ENCODE results near the gene RDX.
A peak's percentile ranks its signal among the peaks of the same experiment; 100 is the strongest.

RDX gene

GRCh38 chr11:110296226-110297075, at the start of gene RDX:
Gene RDX, minus strand, starts transcription at chr11:110296614. Its CDS starts 16,922 bp downstream, at chr11:110279692.
- TF ChIP-seq RAD21 (IDR thresholded peaks at IDR 0.05; ENCODE audit: low read depth) (peak; percentile 23; the same call in 1 of the 2 replicates), FOXM1 (IDR thresholded peaks at IDR 0.05; ENCODE audit: borderline replicate concordance, low read depth) (peak; percentile 83), NFIC (IDR thresholded peaks at IDR 0.05) (peak; percentile 88), YY1 (IDR thresholded peaks at IDR 0.05; ENCODE audit: low read depth) (peak; percentile 88), TCF12 (IDR thresholded peaks at IDR 0.05; ENCODE audit: low read depth) (peak; percentile 87; the same call in 1 of the 2 replicates), MAX (IDR thresholded peaks at IDR 0.05) (peak; percentile 68), EP300 (IDR thresholded peaks at IDR 0.05; ENCODE audit: borderline replicate concordance) (peak; percentile 80), REST (IDR thresholded peaks at IDR 0.05; ENCODE audit: low read depth) (peak; percentile 46; the same call in 1 of the 2 replicates), TEAD4 (IDR thresholded peaks at IDR 0.05) (peak; percentile 90), TAF1 (IDR thresholded peaks at IDR 0.05; ENCODE audit: low read depth) (peak; percentile 62), ZBTB7A (IDR thresholded peaks at IDR 0.05; ENCODE audit: low read depth) (peak; percentile 97), USF1 (IDR thresholded peaks at IDR 0.05) (peak; percentile 2; the same call in 1 of the 2 replicates), EGR1 (IDR thresholded peaks at IDR 0.05) (peak; percentile 72), CREB1 (IDR thresholded peaks at IDR 0.05; ENCODE audit: low read depth) (no peak), CEBPB (IDR thresholded peaks at IDR 0.05) (0 out of 2 replicates have a peak, but pooled peaks have one; percentile 2)

- no peak for TF ChIP-seq EGR1 (IDR thresholded peaks at IDR 0.05)
- TF ChIP-seq REST (IDR thresholded peaks at IDR 0.05; ENCODE audit: low read depth), result no peak
- no peak for TF ChIP-seq TCF12 (IDR thresholded peaks at IDR 0.05; ENCODE audit: low read depth)
- no peak for TF ChIP-seq NFIC (IDR thresholded peaks at IDR 0.05)
- no peak for TF ChIP-seq ZBTB7A (IDR thresholded peaks at IDR 0.05; ENCODE audit: low read depth)
- TF ChIP-seq CEBPB (IDR thresholded peaks at IDR 0.05), result no peak
- TF ChIP-seq USF1 (IDR thresholded peaks at IDR 0.05), result no peak
- no peak for TF ChIP-seq TAF1 (IDR thresholded peaks at IDR 0.05; ENCODE audit: low read depth)
- no peak for TF ChIP-seq YY1 (IDR thresholded peaks at IDR 0.05; ENCODE audit: low read depth)
- TF ChIP-seq EP300 (IDR thresholded peaks at IDR 0.05; ENCODE audit: borderline replicate concordance), result no peak
- TF ChIP-seq CREB1 (IDR thresholded peaks at IDR 0.05; ENCODE audit: low read depth), result no peak
- no peak for TF ChIP-seq TEAD4 (IDR thresholded peaks at IDR 0.05)
- TF ChIP-seq MAX (IDR thresholded peaks at IDR 0.05), result no peak
- no peak for TF ChIP-seq FOXM1 (IDR thresholded peaks at IDR 0.05; ENCODE audit: borderline replicate concordance, low read depth)
- no peak for TF ChIP-seq RAD21 (IDR thresholded peaks at IDR 0.05; ENCODE audit: low read depth)
Measured at GRCh38 chr11:110345743-110346142, 49.3 kb upstream of the RDX start.

GRCh38 chr11:110340436-110340835, 44.0 kb upstream of the RDX start:
- no peak for TF ChIP-seq REST (IDR thresholded peaks at IDR 0.05; ENCODE audit: low read depth)
- no peak for TF ChIP-seq EP300 (IDR thresholded peaks at IDR 0.05; ENCODE audit: borderline replicate concordance)
- no peak for TF ChIP-seq ZBTB7A (IDR thresholded peaks at IDR 0.05; ENCODE audit: low read depth)
- TF ChIP-seq EGR1 (IDR thresholded peaks at IDR 0.05), result no peak
- TF ChIP-seq TAF1 (IDR thresholded peaks at IDR 0.05; ENCODE audit: low read depth), result no peak
- TF ChIP-seq FOXM1 (IDR thresholded peaks at IDR 0.05; ENCODE audit: borderline replicate concordance, low read depth), result no peak
- TF ChIP-seq TCF12 (IDR thresholded peaks at IDR 0.05; ENCODE audit: low read depth), result no peak
- no peak for TF ChIP-seq YY1 (IDR thresholded peaks at IDR 0.05; ENCODE audit: low read depth)
- no peak for TF ChIP-seq RAD21 (IDR thresholded peaks at IDR 0.05; ENCODE audit: low read depth)
- TF ChIP-seq MAX (IDR thresholded peaks at IDR 0.05), result no peak
- no peak for TF ChIP-seq TEAD4 (IDR thresholded peaks at IDR 0.05)
- TF ChIP-seq CEBPB (IDR thresholded peaks at IDR 0.05), result no peak
- no peak for TF ChIP-seq USF1 (IDR thresholded peaks at IDR 0.05)
